ENCODE measurements around the gene ANXA2R. TPM values are rescaled to one million over a fixed set of nuclear protein-coding genes. Genes with fewer than 3 reads are reported as not detected.
A peak's percentile ranks its signal among the peaks of the same experiment; 100 is the strongest.
"Not testable (repeated sequence)": the region's sequence is repeated elsewhere in the genome, so short reads cannot be mapped to it uniquely, and the experiment has no call there.

ANXA2R gene
- total and polyA plus RNA-seq, 2 experiments from 2014 or later: 0.56 to 1.2 TPM

- Histone ChIP-seq H3K79me2 (ENCODE audit: insufficient read depth) (peaks cover 42% of the 10 kb centered on the region), H3K4me1 (ENCODE audit: insufficient read depth) (peaks cover 10% of the 10 kb centered on the region), H3K36me3 (ENCODE audit: low read depth) (peaks cover 13% of the 10 kb centered on the region), H3K27ac (peak overlapping the region; percentile 35), H3K4me2 (ENCODE audit: unreplicated experiment) (peak overlapping the region; percentile 33), H3K9me3 (ENCODE audit: low read depth) (no peaks in the 10 kb centered on the region), H3K9ac (no peak overlapping the region), H3F3A (ENCODE audit: insufficient read depth) (peaks cover 9% of the 10 kb centered on the region), H4K20me1 (ENCODE audit: insufficient read depth) (no peaks in the 10 kb centered on the region), H3K9me2 (ENCODE audit: insufficient read depth) (no peaks in the 10 kb centered on the region), H3K27me3 (replicated peaks; ENCODE audit: insufficient read depth) (no peaks in the 10 kb centered on the region), H3K4me3 (no peak overlapping the region), H2AFZ (no peak overlapping the region)
- in situ Hi-C loops (cut with MboI): no loop called here
- no peak for TF ChIP-seq EZH2phosphoT487 (IDR thresholded peaks at IDR 0.05; ENCODE audit: insufficient read depth, low read depth)
- no peak for TF ChIP-seq EZH2 (IDR thresholded peaks at IDR 0.05; ENCODE audit: insufficient read depth, poor library complexity, severe bottlenecking)
- peak; percentile 85 for DNase-seq
- WGBS, 2 experiments (ENCODE audit: low coverage in 1 of 2, low lambda C conversion rate in 2 of 2, missing lambda C conversion rate in 2 of 2): 81 to 87% methylated on average over 4 of the region's 4 CpGs
Observed at GRCh38 chr5:43078956-43079355, 38.8 kb upstream of the ANXA2R start.

DNA sequence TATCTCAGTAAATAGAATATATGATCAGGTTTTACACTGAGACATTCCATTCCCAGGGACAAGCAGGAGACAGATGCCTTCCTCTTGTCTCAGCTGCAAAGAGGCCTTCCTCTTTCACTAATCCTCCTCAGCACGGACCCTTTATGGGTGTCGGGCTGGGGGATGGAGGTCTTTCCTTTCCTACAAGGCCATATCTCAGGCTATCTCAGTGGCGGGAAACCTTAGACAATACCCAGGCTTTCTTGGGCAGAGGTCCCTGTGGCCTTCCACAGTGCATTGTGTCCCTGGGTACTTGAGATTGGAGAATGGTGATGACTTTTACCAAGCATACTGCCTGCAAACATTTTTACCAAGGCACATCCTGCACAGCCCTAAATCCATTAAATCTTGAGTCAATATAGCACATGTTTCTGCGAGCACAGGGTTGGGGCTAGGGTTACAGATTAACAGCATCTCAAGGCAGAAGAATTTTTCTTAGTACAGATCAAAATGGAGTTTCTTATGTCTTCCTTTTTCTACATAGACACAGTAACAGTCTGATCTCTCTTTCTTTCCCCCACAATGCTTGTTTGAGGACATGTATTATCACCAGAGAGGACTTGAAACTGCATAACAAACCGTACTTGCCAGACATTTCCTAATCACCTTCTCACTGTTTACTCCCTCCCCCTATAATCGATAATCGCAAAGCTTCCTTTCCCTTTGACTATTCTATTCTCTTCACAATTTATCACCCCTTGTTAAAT lies 37.5 kb upstream of the ANXA2R start:
- 84 to 85% methylated on average over 7 of the region's 7 CpGs for WGBS, 2 experiments (ENCODE audit: low coverage in 1 of 2, low lambda C conversion rate in 2 of 2, missing lambda C conversion rate in 2 of 2)
- not testable (repeated sequence) for H3F3A ChIP-seq (ENCODE audit: insufficient read depth)

GRCh38 chr5:43075319-43076293 lies 35.5 kb upstream of the ANXA2R start:
- Histone ChIP-seq H2AFZ (no peak overlapping the region), H3K9me3 (ENCODE audit: low read depth) (no peaks in the 10 kb centered on the region), H3K9me2 (ENCODE audit: insufficient read depth) (no peaks in the 10 kb centered on the region), H3K9ac (no peak overlapping the region), H3K36me3 (ENCODE audit: low read depth) (peaks cover 6% of the 10 kb centered on the region), H3K27ac (no peak overlapping the region), H3K4me3 (no peak overlapping the region), H4K20me1 (ENCODE audit: insufficient read depth) (no peaks in the 10 kb centered on the region), H3K27me3 (replicated peaks; ENCODE audit: insufficient read depth) (no peaks in the 10 kb centered on the region), H3F3A (ENCODE audit: insufficient read depth) (peaks cover 5% of the 10 kb centered on the region), H3K4me2 (ENCODE audit: unreplicated experiment) (no peak overlapping the region), H3K4me1 (ENCODE audit: insufficient read depth) (peaks cover 10% of the 10 kb centered on the region), H3K79me2 (ENCODE audit: insufficient read depth) (peaks cover 73% of the 10 kb centered on the region)
- 97 to 100% methylated on average over 12 of the region's 12 CpGs for WGBS, 2 experiments (ENCODE audit: low coverage in 1 of 2, low lambda C conversion rate in 2 of 2, missing lambda C conversion rate in 2 of 2)
- TF ChIP-seq EZH2phosphoT487 (IDR thresholded peaks at IDR 0.05; ENCODE audit: insufficient read depth, low read depth) (no peak), EZH2 (IDR thresholded peaks at IDR 0.05; ENCODE audit: insufficient read depth, poor library complexity, severe bottlenecking) (no peak)
- in situ Hi-C loops (cut with MboI): no loop called here
- peak; percentile 30 for DNase-seq

More for the DNA sequence above, 37.5 kb upstream of the ANXA2R start:
- H3K36me3 ChIP-seq (ENCODE audit: low read depth): peaks cover 13% of the 10 kb centered on the region
- H3K9ac ChIP-seq; H3K27me3 ChIP-seq (replicated peaks; ENCODE audit: insufficient read depth); DNase-seq; in situ Hi-C loops (cut with MboI); H3K9me2 ChIP-seq (ENCODE audit: insufficient read depth); H2AFZ ChIP-seq; H3K4me1 ChIP-seq (ENCODE audit: insufficient read depth); H3K4me3 ChIP-seq; H3K9me3 ChIP-seq (ENCODE audit: low read depth); H4K20me1 ChIP-seq (ENCODE audit: insufficient read depth); H3K27ac ChIP-seq; H3K4me2 ChIP-seq (ENCODE audit: unreplicated experiment): not testable (repeated sequence)
- peaks cover 53% of the 10 kb centered on the region for H3K79me2 ChIP-seq (ENCODE audit: insufficient read depth)

DNA sequence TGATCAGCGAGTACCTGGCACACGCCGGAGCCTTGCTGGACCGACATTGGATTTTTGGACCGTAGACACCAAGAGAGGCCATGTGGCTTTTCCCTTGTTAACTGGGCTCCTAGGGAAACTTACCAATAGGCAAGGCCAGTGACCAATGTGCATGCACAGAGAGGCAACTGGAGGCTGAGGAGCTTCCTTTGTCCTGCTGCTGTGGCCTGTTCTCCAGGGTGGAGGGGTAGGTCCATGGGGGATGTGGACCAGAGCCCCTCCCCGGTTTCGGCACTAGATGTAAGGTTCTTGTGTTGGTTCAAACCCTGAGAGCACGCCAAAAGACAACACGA lies 34.8 kb upstream of the ANXA2R start:
- peaks cover 77% of the 10 kb centered on the region for H3K79me2 ChIP-seq (ENCODE audit: insufficient read depth)
- in situ Hi-C loops (cut with MboI): no loop called here
- H3F3A ChIP-seq (ENCODE audit: insufficient read depth): peaks cover 5% of the 10 kb centered on the region
- peaks cover under 1% of the 10 kb centered on the region; the same call in 1 of the 2 replicates for H3K36me3 ChIP-seq (ENCODE audit: low read depth)
- H3K4me1 ChIP-seq (ENCODE audit: insufficient read depth): peaks cover 15% of the 10 kb centered on the region
- H3K9me2 ChIP-seq (ENCODE audit: insufficient read depth): no peaks in the 10 kb centered on the region
- H3K9me3 ChIP-seq (ENCODE audit: low read depth): no peaks in the 10 kb centered on the region
- H4K20me1 ChIP-seq (ENCODE audit: insufficient read depth): no peaks in the 10 kb centered on the region
- H3K27me3 ChIP-seq (replicated peaks; ENCODE audit: insufficient read depth): no peaks in the 10 kb centered on the region
- no peak for DNase-seq
- no peak overlapping the region for H3K4me2 ChIP-seq (ENCODE audit: unreplicated experiment)
- TF ChIP-seq EZH2 (IDR thresholded peaks at IDR 0.05; ENCODE audit: insufficient read depth, poor library complexity, severe bottlenecking): no peak
- TF ChIP-seq EZH2phosphoT487 (IDR thresholded peaks at IDR 0.05; ENCODE audit: insufficient read depth, low read depth): no peak
- no peak overlapping the region for H3K4me3 ChIP-seq
- H2AFZ ChIP-seq: no peak overlapping the region
- no peak overlapping the region for H3K9ac ChIP-seq
- 96 to 99% methylated on average over 9 of the region's 9 CpGs for WGBS, 2 experiments (ENCODE audit: low coverage in 1 of 2, low lambda C conversion rate in 2 of 2, missing lambda C conversion rate in 2 of 2)
- H3K27ac ChIP-seq: no peak overlapping the region
